ENCODE data around the gene AKT1. TPM values are rescaled to one million over a fixed set of nuclear protein-coding genes. Genes with fewer than 3 reads are reported as not detected.
A peak's percentile ranks its signal among the peaks of the same experiment; 100 is the strongest.
"Not testable (repeated sequence)": the region's sequence is repeated elsewhere in the genome, so short reads cannot be mapped to it uniquely, and the experiment has no call there.

The AKT1 gene
- polyA plus RNA-seq, 1 donor: 223 TPM

DNA sequence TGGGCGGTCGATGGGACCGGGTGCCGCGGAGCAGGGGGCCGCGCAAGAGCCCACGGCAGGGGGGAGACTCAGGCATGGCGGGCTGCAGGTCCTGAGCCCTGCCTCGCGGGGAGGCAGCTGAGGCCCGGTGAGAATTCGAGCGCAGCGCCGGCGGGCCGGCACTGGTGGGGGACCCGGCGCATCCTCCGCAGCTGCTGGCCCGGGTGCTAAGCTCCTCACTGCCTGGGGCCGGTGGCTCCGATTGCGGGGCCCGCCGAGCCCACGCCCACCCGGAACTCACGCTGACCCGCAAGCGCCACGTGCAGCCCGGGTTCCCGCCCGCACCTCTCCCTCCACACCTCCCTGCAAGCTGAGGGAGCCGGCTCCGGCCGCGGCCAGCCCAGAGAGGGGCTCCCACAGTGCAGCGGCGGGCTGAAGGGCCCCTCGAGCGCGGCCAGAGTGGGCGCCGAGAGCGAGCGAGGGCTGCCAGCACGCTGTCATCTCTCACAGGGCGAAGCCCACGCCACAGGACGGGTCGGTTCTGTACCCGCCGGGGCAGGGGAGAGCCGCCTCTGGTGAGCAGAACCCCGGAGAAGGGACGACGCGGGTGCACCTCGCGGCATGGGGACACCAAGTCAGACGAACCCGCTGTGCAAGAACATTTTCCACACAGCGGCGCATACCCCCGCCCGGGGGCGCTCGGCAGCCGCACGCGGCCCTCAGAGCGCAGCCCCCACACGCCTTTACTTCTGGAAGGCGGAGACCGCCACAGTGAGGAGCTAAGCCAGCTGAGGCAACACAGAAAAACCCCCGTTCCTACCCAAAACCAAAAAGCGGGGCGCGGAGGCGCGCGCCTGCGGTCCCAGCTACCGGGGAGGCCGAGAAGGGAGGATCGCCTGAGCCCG lies 43.8 kb downstream of the AKT1 start:
- no peak for DNase-seq

DNA sequence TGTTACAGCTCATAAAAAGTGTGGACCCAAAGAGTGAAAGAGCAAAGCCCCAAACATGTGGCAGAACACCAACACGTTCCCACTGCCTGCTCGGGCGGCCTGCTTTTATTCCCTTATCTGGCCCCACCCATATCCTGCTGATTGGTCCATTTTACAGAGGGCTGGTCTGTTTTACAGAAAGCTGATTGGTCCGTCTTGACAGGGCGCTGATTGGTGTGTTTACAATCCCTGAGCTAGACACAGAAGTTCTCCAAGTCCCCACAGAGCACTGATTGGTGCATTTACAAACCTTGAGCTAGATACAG lies 44.8 kb downstream of the AKT1 start:
- DNase-seq: not testable (repeated sequence)

DNA sequence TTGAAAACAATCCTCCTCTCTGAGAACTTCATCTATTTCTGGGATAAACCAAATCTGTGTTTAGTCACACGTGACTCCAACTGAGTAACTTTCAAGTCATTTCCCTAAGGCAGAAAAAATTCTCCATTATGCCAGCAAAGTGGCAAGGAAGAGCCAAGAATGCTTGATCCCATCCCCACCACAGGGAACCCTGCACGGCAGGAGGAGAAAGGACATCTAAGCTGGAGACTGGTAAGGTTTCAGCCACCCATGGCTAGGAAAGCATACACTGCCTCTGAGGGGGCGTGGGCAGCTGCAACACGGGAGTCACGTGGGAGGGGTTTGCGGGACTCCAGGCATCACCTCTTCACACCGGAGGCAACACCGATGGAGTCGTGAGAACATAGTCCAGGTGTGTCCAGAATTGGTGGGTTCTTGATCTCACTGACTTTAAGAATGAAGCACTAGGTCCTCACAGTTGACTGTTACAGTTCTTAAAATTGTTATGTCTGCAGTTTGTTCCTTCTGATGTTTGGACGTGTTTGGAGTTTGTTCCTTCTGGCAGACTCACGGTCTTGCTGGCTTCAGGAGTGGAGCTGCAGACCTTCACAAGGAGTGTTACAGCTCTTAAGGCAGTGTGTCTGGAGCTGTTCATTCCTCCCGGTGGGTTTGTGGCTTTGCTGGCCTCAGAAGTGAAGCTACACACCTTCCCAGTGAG lies 45.3 kb downstream of the AKT1 start:
- DNase-seq: no peak

GRCh38 chr14:104749111-104749649 lies 46.4 kb downstream of the AKT1 start:
- DNase-seq: peak; percentile 34

DNA sequence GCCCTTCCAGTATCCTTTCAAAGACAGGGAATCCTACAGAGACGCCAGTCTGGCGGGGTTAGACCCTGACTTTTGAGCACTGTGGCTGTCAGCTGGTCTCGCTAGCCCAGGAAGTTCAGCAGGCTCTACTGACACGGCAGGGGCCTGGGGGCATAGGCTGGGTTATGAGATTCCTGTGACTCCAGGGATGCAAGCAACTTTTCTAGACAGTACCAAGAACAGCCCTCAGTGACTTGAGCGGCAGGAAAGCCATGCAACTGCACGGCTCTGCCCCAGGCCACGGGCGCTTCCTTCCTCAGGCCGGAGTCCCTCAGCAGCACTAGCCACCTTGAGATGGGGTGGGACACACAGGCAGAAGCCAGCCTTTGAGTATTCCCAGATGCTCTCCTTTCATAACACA lies 47.7 kb downstream of the AKT1 start:
- DNase-seq: no peak

GRCh38 chr14:104746934-104747481 lies 48.5 kb downstream of the AKT1 start:
- DNase-seq: no peak

DNA sequence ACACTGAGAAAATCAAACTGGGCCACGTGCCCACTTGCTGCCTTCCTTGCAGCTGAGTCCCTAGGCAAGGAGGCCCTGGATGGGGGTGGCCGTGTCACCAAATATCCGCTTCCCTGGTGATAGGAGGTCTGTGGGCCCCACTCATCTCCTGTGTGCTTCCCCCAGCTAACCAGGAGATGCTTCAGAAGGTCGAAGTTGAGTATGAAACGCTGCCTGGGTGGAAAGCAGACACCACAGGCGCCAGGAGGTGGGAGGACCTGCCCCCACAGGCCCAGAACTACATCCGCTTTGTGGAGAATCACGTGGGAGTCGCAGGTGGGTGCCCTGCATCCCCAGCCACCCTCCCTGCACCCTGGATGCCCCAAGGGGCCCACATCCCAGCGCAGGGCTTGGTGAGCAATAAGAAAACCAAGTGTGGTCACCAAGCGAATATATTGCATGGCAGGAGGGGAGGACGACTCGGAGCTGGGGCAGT lies 49.4 kb downstream of the AKT1 start:
- no peak for DNase-seq

DNA sequence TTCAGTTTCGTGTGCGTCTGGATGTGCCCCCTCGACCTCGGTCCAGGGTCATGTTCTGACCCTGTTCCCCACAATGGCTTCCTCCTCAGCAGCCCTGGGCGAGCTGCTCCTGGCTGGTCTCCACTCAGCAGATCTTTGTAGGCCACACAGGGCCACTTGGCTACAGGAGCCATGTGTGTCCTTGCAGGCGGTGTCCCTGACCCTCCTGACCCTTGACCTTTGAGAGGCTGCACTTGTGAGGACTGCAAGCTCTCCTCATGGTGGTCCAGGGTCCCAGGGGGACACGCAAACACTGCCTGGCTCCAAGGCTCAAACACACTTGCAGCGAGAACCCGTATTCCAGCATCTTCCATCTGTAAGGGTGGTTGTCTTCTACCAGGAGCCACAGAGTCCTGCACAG lies 50.1 kb downstream of the AKT1 start:
- DNase-seq: no peak

DNA sequence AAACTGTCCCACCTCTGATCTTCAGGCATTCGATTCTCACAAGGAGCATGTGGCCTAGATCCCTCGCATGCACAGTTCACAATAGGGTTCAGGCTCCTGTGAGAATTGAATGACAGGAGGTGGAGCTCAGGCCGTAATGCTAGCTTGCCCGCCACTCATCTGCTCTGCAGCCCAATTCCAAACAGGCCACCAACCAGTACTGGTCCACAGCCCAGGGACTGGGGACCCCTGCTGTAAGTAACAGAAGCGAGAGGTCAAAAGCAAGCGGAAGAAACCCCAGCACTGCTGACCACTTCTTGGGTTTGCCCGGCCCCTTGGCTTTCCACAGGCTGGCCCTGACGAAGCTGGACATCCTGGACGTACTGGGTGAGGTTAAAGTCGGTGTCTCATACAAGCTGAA lies 51.1 kb downstream of the AKT1 start:
- no peak for DNase-seq

DNA sequence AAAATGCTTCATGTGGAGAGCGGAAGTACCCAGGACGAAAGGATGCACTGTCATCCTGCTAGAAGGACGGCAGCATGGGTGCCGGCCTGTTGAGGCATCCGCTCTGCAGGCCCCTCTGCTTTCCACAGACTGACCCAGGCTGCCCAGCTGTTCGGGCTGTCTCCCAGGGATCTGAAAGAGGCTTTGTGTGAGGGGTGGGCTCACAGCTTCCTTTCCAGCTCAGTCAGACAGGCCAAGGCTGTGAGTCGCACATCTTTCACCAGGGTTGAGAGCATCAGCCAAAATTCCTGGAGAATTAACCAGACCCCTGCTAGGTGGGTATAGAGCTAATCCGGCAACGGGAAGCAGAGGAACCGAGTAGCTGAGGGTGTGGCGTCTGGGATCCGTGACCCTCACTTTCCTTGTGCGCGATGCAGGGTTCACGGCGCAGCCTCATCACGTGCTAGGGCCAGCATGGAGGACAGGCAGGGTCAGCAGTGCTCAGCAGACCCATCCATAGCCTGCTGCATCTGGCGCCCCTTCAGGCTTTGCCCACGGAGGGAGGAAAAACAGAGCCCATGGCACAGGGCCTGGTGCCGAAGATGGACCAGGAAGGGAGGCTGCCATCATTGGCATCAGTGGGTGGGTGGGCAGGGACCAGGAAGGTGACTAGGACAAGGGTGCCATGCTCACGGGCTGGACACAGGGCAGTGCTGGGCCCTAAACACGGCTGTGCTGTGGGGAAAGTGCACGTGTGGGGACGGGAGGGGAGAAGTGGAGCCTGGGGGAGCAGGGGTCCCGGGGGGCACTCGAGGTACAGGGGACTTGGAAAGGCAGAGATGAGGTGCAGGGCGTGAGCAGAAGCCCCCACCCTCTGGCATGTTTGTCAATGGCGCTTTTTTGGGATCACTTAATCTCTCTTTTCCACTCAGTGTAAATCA lies 51.8 kb downstream of the AKT1 start:
- no peak for DNase-seq

GRCh38 chr14:104742586-104743455 lies 52.7 kb downstream of the AKT1 start:
- DNase-seq: no peak

GRCh38 chr14:104741803-104742251 lies 53.7 kb downstream of the AKT1 start:
- DNase-seq: no peak

- no peak for DNase-seq
Observed at GRCh38 chr14:104741108-104741802, 54.3 kb downstream of the AKT1 start.

DNA sequence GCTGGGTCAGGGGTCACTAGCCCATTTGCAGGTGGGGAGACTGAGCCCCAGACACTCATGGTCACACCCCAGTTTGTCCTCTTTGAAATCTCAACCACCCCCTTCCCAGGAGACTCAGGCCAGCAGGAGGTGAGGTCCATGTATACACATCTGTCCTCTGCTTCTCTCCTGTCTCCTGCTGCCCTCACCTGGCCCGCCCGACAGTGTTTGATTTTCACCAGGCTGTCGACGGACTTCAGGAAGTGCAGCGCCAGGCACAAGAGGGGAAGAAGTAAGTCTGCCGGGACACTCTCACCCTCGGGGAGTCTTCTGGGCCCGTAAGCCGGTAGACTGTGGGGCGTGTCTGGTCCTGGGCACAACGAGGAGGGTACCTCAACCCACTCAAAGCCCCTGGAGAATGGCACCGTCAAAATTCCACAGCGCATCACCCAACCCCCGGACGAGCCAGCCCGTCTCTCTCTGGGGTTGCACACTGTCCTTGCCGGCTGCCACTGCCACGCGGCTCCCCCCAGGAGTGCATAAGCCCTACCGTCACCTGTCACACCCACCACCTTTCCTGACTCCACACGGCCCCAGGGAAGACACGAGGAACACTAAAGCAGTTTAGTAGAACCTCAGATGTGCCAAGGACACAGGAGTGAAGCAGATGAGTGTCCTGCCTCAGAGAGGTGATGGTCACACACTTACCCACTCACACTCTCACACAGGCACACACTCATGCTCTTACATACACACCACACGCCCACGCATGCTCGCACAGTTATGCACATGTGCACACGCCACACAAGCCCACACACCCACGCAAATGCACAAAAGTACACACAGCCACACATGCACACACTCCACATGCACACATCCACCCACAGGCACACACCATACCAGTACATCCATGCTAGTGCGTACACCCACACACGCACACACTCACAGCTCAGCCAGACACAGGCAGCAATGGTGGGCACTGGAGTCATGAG lies 55.7 kb downstream of the AKT1 start:
- no peak for DNase-seq

DNA sequence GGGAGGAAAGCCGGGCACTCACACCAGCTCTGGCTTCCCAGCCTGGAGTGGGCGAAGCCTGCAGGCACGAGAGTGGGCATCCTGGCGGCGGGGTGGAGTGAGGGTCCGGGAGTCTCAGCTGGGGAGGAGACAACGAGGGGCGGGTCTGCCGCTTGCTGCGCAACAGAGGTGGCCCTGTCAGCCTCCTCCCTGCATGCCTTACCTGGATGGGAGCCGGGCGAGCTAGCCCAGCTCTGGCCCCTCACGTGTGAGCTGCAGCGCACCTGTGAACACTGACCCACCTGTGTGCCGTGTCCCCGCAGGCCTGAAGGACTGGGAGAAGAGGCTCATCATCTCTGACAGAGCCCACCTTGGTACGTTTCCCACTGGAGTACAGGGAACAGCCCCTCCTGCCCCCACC lies 56.5 kb downstream of the AKT1 start:
- DNase-seq: no peak

- DNase-seq: no peak
Observed at GRCh38 chr14:104738375-104739019, 57.1 kb downstream of the AKT1 start.

DNA sequence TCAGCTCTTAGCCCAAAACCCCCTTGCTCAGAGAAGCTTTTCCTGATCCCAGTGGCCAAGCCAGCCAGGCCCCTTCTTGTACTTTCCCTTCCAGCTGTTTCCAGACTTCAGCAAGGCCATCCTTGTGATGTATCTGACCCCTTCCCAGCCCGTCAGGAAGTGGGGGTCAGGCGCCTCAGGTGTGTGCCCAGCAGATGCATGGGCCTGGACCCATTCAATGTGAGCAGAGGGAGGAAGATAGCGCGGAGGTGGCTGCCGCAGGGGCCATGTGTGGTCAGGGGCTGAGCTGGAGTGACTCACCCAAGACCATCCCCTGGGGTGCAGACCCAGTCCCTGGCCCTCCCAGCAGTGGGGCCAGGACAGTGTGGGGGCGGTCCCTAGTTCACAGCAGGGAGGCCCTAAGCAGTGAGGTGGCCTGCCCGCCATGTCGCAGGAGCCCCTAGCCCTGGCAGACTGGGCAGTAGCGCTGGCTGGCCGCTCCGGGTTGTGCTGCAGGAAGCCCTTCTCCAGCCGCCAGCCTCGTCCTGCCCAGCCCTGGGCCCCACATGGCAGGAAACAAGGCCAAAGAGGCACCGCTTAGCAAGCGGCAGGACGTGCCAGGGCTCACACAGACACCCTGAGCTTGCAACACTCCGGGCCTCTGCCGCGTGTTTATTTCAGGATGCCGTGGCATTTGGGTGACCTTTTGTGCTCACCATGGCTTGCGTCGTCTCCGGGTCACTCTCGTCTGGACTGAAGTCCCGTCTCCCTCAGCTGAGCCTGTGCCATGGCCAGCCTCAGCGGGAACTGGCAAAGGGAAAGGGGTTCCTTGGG lies 59.5 kb downstream of the AKT1 start:
- DNase-seq: peak; percentile 55
